Measurements from ENCODE around the gene DPYD. TPM values are rescaled to one million over a fixed set of nuclear protein-coding genes. Genes with fewer than 3 reads are reported as not detected.

DPYD gene
- total and polyA plus RNA-seq, 9 of the 15 experiments (the other 6 are each of a cell fraction or from before 2014, with no cell fraction given), result 0.03 to 0.25 (median 0.08) TPM; not detected in 2

DNA sequence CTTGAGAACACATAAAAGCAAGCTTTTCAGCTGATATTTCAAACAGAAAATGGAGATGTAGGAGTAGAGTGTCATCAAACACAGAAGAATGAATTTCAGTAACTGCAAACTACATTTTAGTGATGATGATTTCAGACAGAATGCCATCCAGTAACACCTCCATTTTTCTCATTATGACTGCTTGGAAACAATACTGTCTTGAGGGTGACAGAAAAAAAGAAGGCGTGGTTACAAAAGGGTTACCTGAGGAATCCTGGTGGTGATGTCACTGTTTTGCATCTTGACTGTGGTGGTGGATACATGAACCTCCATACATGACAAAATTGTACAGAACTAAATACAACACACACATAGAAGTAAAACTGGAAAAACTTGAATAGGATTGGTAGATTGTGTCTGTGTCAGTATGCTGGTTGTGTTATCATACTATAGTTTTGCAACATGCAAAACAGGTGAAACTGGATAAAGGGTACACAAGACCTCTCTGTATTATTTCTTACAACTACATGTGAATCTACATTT lies 823.4 kb downstream of the DPYD start:
- no peaks in the 10 kb centered on the region for H3K79me2 ChIP-seq (ENCODE audit: control insufficient read depth, insufficient read depth, low read length)
- TF ChIP-seq GTF2F1 (IDR thresholded peaks at IDR 0.05; ENCODE audit: low read depth, low read length) (no peak), NFIC (IDR thresholded peaks at IDR 0.05) (no peak), MEIS2 (IDR thresholded peaks at IDR 0.05; ENCODE audit: partially characterized antibody) (no peak), MCM3 (IDR thresholded peaks at IDR 0.05) (no peak), GTF2E2 (tag; IDR thresholded peaks at IDR 0.05) (no peak), CBX8 (IDR thresholded peaks at IDR 0.05; ENCODE audit: borderline replicate concordance, extremely low read depth, low read depth, low read length, poor library complexity, severe bottlenecking) (no peak), LCOR (CRISPR knock-in tag; IDR thresholded peaks at IDR 0.05) (no peak), CBX3 (IDR thresholded peaks at IDR 0.05; ENCODE audit: borderline replicate concordance in 1 of 2, low read length in 2 of 2) (no peak), RCOR1 (IDR thresholded peaks at IDR 0.05; ENCODE audit: borderline replicate concordance in 1 of 2, low read depth in 2 of 2, low read length in 2 of 2) (no peak)
- TF ChIP-seq, protein P1, sequence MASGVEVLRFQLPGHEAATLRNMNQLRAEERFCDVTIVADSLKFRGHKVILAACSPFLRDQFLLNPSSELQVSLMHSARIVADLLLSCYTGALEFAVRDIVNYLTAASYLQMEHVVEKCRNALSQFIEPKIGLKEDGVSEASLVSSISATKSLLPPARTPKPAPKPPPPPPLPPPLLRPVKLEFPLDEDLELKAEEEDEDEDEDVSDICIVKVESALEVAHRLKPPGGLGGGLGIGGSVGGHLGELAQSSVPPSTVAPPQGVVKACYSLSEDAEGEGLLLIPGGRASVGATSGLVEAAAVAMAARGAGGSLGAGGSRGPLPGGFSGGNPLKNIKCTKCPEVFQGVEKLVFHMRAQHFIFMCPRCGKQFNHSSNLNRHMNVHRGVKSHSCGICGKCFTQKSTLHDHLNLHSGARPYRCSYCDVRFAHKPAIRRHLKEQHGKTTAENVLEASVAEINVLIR (CRISPR knock-in tag; IDR thresholded peaks at IDR 0.05), result no peak
- TF ChIP-seq, protein P2, sequence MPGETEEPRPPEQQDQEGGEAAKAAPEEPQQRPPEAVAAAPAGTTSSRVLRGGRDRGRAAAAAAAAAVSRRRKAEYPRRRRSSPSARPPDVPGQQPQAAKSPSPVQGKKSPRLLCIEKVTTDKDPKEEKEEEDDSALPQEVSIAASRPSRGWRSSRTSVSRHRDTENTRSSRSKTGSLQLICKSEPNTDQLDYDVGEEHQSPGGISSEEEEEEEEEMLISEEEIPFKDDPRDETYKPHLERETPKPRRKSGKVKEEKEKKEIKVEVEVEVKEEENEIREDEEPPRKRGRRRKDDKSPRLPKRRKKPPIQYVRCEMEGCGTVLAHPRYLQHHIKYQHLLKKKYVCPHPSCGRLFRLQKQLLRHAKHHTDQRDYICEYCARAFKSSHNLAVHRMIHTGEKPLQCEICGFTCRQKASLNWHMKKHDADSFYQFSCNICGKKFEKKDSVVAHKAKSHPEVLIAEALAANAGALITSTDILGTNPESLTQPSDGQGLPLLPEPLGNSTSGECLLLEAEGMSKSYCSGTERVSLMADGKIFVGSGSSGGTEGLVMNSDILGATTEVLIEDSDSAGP (CRISPR knock-in tag; IDR thresholded peaks at IDR 0.05), result no peak
- no peaks in the 10 kb centered on the region for H3K9me3 ChIP-seq (replicated peaks; ENCODE audit: control insufficient read depth, insufficient read depth, low read depth, low read length)
- H3K9ac ChIP-seq (ENCODE audit: insufficient read depth in 1 of 2, low read depth in 2 of 2, low read length in 2 of 2), result no peak overlapping the region
- no peaks in the 10 kb centered on the region for H4K20me1 ChIP-seq (replicated peaks; ENCODE audit: control insufficient read depth, insufficient read depth, low read length)
- WGBS (ENCODE audit: insufficient coverage, low coverage, missing lambda C conversion rate), result 0% methylated on average over 1 of the region's 1 CpG
- H3K36me3 ChIP-seq (ENCODE audit: control insufficient read depth, insufficient read depth, low read length), result no peaks in the 10 kb centered on the region
- no peaks in the 10 kb centered on the region for H3K9me1 ChIP-seq (ENCODE audit: control insufficient read depth, insufficient read depth, low read length)
- intact Hi-C loops (cut with micrococcal nuclease), result no loop called here
- ATAC-seq, result no peak
- H3K4me1 ChIP-seq (replicated peaks in 1 of 2; ENCODE audit: control insufficient read depth in 2 of 2, insufficient read depth in 2 of 2, low read length in 2 of 2), result no peaks in the 10 kb centered on the region
- DNase-seq (ENCODE audit: extremely low read depth in 1 of 4, low spot score in 3 of 4), result no peak
- CTCF ChIA-PET (ENCODE audit: low intra/inter-chr PET ratio), result no interaction called here
- no peak overlapping the region for H3K27ac ChIP-seq (ENCODE audit: extremely low read depth, low read depth, low read length)
- H2AFZ ChIP-seq (ENCODE audit: low read depth, low read length), result no peak overlapping the region
- no peaks in the 10 kb centered on the region for H3K27me3 ChIP-seq (ENCODE audit: control insufficient read depth in 2 of 2, insufficient read depth in 2 of 2, low read length in 2 of 2)
- in situ Hi-C loops (cut with MboI), result no loop called here
- no peak overlapping the region for H3K4me2 ChIP-seq (ENCODE audit: insufficient read depth, low read length)
- no peak for FAIRE-seq
- no TSS peak for BruUV-seq (replicated peaks)
- no peak overlapping the region for H3K4me3 ChIP-seq
- POLR2A ChIA-PET, result no interaction called here
